Right lobe of liver (tissue), 4 donors: ENCODE results near the gene CTDP1.

Experiments used
- CTCF ChIP-seq, 4 donors: fragments of 200-600 bp in 3 of 4; fragments of 450-650 bp in 1 of 4; IDR thresholded peaks; one replicate each; pipeline versions ENCODE4 v1.5.1 to v1.8.0; 2016 to 2022; ENCODE audit warnings: antibody characterized with exemption in 4 of 4, mild to moderate bottlenecking in 2 of 4
- POLR2A ChIP-seq: fragments of 450-650 bp; IDR thresholded peaks from one replicate; pipeline ENCODE4 v1.6.1; 2017; ENCODE audit warnings: antibody characterized with exemption, mild to moderate bottlenecking
- donor health status: DM: no; HTN: no; CAD: no.
- donor health status: DM: no; HTN: no; CAD: no.
- donor health status: DM: no; HTN: yes; CAD: no.

GRCh38 chr18:79631096-79631507, 48.5 kb upstream of the CTDP1 start:
- no peak for TF ChIP-seq POLR2A
- no peak for TF ChIP-seq CTCF (IDR thresholded peaks at IDR 0.05)
